ENCODE data around the gene ADCY10. TPM values are rescaled to one million over a fixed set of nuclear protein-coding genes. Genes with fewer than 3 reads are reported as not detected.

ADCY10 gene
- total and polyA plus RNA-seq, 2 donors (not counting 1 experiment from before 2014, with no cell fraction given) = 0.09 to 0.17 TPM

DNA sequence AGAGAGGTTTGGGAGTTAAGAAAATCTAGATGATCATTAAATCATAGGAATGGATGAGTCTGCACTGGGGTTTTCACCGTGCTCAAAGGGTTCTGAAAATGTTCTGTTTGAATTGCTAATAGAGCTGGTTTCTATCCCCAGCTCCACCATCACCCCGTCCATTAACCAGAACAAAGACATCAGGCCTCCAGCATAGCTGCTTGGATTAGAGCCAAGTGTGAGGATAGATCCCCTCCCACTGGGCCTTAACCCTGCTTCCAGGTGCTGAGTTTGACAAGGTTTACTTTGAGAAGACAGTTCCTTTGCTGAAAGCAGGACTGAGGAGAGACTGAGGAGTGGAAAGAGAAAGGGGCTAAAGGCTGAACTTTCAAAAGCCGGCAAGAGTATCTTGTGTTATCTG lies 143.8 kb downstream of the ADCY10 start:
- Histone ChIP-seq H3K9me3 (ENCODE audit: control insufficient read depth, insufficient read depth, low read depth, low read length) (no peaks in the 10 kb centered on the region), H3K36me3 (ENCODE audit: control insufficient read depth, insufficient read depth, low read length) (no peaks in the 10 kb centered on the region), H3K27me3 (ENCODE audit: control insufficient read depth, insufficient read depth, low read length) (no peaks in the 10 kb centered on the region), H4K20me1 (ENCODE audit: control insufficient read depth, extremely low read depth, insufficient read depth, low read length) (no peaks in the 10 kb centered on the region), H3K4me3 (replicated peaks in 1 of 4; ENCODE audit: control extremely low read depth in 1 of 4, insufficient read depth in 1 of 4, low read depth in 3 of 4, low read length in 4 of 4) (no peak overlapping the region), H3K9ac (ENCODE audit: insufficient read depth, low read length) (no peak overlapping the region), H3K79me2 (ENCODE audit: control insufficient read depth, insufficient read depth, low read length) (no peaks in the 10 kb centered on the region), H3K4me1 (ENCODE audit: control insufficient read depth, extremely low read depth, insufficient read depth, low read length) (peaks cover 3% of the 10 kb centered on the region), H3K4me2 (ENCODE audit: extremely low read depth, insufficient read depth, low read length) (no peak overlapping the region), H3K27ac (ENCODE audit: insufficient read depth, low read length) (no peak overlapping the region), H2AFZ (ENCODE audit: low read length) (no peak overlapping the region)
- no peak for TF ChIP-seq CTCF (conservative IDR thresholded peaks at IDR 0.05 in 1 of 2, IDR thresholded peaks at IDR 0.05 in 1 of 2; ENCODE audit: low read depth in 1 of 2, low read length in 2 of 2)
- no peak for DNase-seq (ENCODE audit: low read depth in 2 of 2)

- H4K20me1 ChIP-seq (ENCODE audit: control insufficient read depth, extremely low read depth, insufficient read depth, low read length) = peaks cover 2% of the 10 kb centered on the region
- H3K9me3 ChIP-seq (ENCODE audit: control insufficient read depth, insufficient read depth, low read depth, low read length) = no peaks in the 10 kb centered on the region
- H3K27ac ChIP-seq (ENCODE audit: insufficient read depth, low read length) = no peak overlapping the region
- no peaks in the 10 kb centered on the region for H3K27me3 ChIP-seq (ENCODE audit: control insufficient read depth, insufficient read depth, low read length)
- H3K4me1 ChIP-seq (ENCODE audit: control insufficient read depth, extremely low read depth, insufficient read depth, low read length) = no peaks in the 10 kb centered on the region
- no peak overlapping the region for H3K9ac ChIP-seq (ENCODE audit: insufficient read depth, low read length)
- no peak overlapping the region for H3K4me3 ChIP-seq (replicated peaks in 1 of 4; ENCODE audit: control extremely low read depth in 1 of 4, insufficient read depth in 1 of 4, low read depth in 3 of 4, low read length in 4 of 4)
- H3K4me2 ChIP-seq (ENCODE audit: extremely low read depth, insufficient read depth, low read length) = no peak overlapping the region
- peaks cover 2% of the 10 kb centered on the region for H3K79me2 ChIP-seq (ENCODE audit: control insufficient read depth, insufficient read depth, low read length)
- no peaks in the 10 kb centered on the region for H3K36me3 ChIP-seq (ENCODE audit: control insufficient read depth, insufficient read depth, low read length)
- no peak for DNase-seq (ENCODE audit: low read depth in 2 of 2)
- TF ChIP-seq EZH2 (IDR thresholded peaks at IDR 0.05; ENCODE audit: low read length, missing control alignments) = no peak
- no peak for TF ChIP-seq CTCF (conservative IDR thresholded peaks at IDR 0.05 in 1 of 2, IDR thresholded peaks at IDR 0.05 in 1 of 2; ENCODE audit: low read depth in 1 of 2, low read length in 2 of 2)
- no peak overlapping the region for H2AFZ ChIP-seq (ENCODE audit: low read length)
Measured at GRCh38 chr1:167767761-167768160, 146.2 kb downstream of the ADCY10 start.

DNA sequence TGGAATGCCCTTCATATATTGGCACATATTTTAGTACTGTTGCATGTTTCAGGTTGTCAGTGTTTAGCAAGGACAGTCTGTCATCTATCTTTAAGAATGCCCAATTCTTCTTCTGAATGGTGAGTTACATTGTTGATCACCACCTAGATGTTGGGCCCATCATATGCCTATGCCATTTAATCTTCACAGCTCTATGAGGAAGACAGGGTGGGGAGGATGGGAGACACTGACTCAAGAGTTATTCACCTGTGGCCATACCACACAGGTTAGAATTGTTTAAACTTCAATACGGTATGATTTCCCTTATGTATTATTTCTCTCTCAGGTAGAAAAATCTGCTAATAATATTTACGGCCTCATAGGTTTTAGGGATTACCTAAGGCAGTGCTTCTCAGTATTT lies 147.4 kb downstream of the ADCY10 start:
- H3K79me2 ChIP-seq (ENCODE audit: control insufficient read depth, insufficient read depth, low read length) = peaks cover 4% of the 10 kb centered on the region
- TF ChIP-seq CTCF (conservative IDR thresholded peaks at IDR 0.05 in 1 of 2, IDR thresholded peaks at IDR 0.05 in 1 of 2; ENCODE audit: low read depth in 1 of 2, low read length in 2 of 2) (no peak), EZH2 (IDR thresholded peaks at IDR 0.05; ENCODE audit: low read length, missing control alignments) (no peak)

More for the DNA sequence above, 147.4 kb downstream of the ADCY10 start:
- no peaks in the 10 kb centered on the region for H3K9me3 ChIP-seq (ENCODE audit: control insufficient read depth, insufficient read depth, low read depth, low read length)
- H3K4me2 ChIP-seq (ENCODE audit: extremely low read depth, insufficient read depth, low read length) = no peak overlapping the region
- no peak overlapping the region for H3K9ac ChIP-seq (ENCODE audit: insufficient read depth, low read length)
- no peak overlapping the region for H3K4me3 ChIP-seq (replicated peaks in 1 of 4; ENCODE audit: control extremely low read depth in 1 of 4, insufficient read depth in 1 of 4, low read depth in 3 of 4, low read length in 4 of 4)
- no peak for DNase-seq (ENCODE audit: low read depth in 2 of 2)
- H3K36me3 ChIP-seq (ENCODE audit: control insufficient read depth, insufficient read depth, low read length) = no peaks in the 10 kb centered on the region
- no peaks in the 10 kb centered on the region for H3K27me3 ChIP-seq (ENCODE audit: control insufficient read depth, insufficient read depth, low read length)
- no peaks in the 10 kb centered on the region for H3K4me1 ChIP-seq (ENCODE audit: control insufficient read depth, extremely low read depth, insufficient read depth, low read length)
- H3K27ac ChIP-seq (ENCODE audit: insufficient read depth, low read length) = no peak overlapping the region
- H4K20me1 ChIP-seq (ENCODE audit: control insufficient read depth, extremely low read depth, insufficient read depth, low read length) = peaks cover 2% of the 10 kb centered on the region
- no peak overlapping the region for H2AFZ ChIP-seq (ENCODE audit: low read length)

Data from fibroblast of lung (primary cell).